A673 (cell line): ENCODE results near the gene ADPRH.

ENCODE experiments used
- CTCF ChIP-seq: fragments of 300-800, 200-600 bp; sonication (generic); conservative IDR thresholded peaks from 2 replicates; pipeline ENCODE4 v1.5.1; 2017; ENCODE audit warnings: low read depth, mild to moderate bottlenecking, antibody characterized with exemption, low read length, moderate library complexity, mixed read lengths
- EZH2 ChIP-seq: fragments of 200-600 bp; sonication (generic); IDR thresholded peaks from 2 replicates; pipeline ENCODE4 v1.6.1; 2017; ENCODE audit warnings: borderline replicate concordance, low read depth, mild to moderate bottlenecking, mixed read lengths, antibody characterized with exemption, low read length; ENCODE audit not compliant: poor library complexity, severe bottlenecking

- TF ChIP-seq CTCF (no peak), EZH2 (no peak)
These were observed 18.4 kb downstream of the ADPRH start, which contains the start of gene PLA1A for GRCh38 chr3:119597548-119598288.
